IMR-90 (cell line): ENCODE measurements around the gene XAB2. TPM values are rescaled to one million over a fixed set of nuclear protein-coding genes. Genes with fewer than 3 reads are reported as not detected.

Experiments
- ATAC-seq: fragments of 200-7000 bp; cut with Tn5 transposase; 2 replicates; pipeline ENCODE4 v1.9.1; 2020; ENCODE audit warnings: low read depth, mild to moderate bottlenecking, moderate library complexity
- BruUV-seq: library from RNA; stranded (reverse); fragments of 400-500 nt; replicated peaks from 2 replicates; lab custom pipeline; 2021; lab: Mats Ljungman, UMichigan
- CTCF ChIA-PET: fragments of 300-600 bp; formaldehyde crosslinking; extraction: SDS; loops from one replicate; lab custom pipeline; 2021; ENCODE audit warnings: antibody characterized with exemption; lab: Yijun Ruan, JAX
- POLR2A ChIA-PET: fragments of 300-600 bp; sonication (Branson Sonifier 250); formaldehyde crosslinking; loops from one replicate; lab custom pipeline; 2022; ENCODE audit warnings: antibody characterized with exemption; ENCODE audit not compliant: unreplicated experiment; lab: Charles Lee
- DNase-seq: peaks from one replicate; pipeline ENCODE4 v3.0.0; 2013
- H2AFZ ChIP-seq: replicated peaks from 2 replicates; pipeline ENCODE3; 2013; ENCODE audit warnings: low read length, mild to moderate bottlenecking; ENCODE audit not compliant: poor library complexity
- H2AK5ac ChIP-seq: 2 replicates; pipeline ENCODE4 v1.6.1; 2013; ENCODE audit warnings: low read depth, low read length, inconsistent platforms
- H2AK9ac ChIP-seq: replicated peaks from 2 replicates; pipeline ENCODE3; 2013; ENCODE audit warnings: mild to moderate bottlenecking, low read depth, low read length, moderate library complexity; ENCODE audit not compliant: poor library complexity
- H2BK120ac ChIP-seq: 2 replicates; pipeline ENCODE4 v1.6.1; 2013; ENCODE audit warnings: low read depth, low read length, inconsistent platforms
- H2BK15ac ChIP-seq: 3 replicates; pipeline ENCODE4 v1.6.1; 2013; ENCODE audit warnings: low read depth, low read length, inconsistent platforms
- H2BK20ac ChIP-seq: 2 replicates; pipeline ENCODE4 v1.6.1; 2013; ENCODE audit warnings: low read depth, mild to moderate bottlenecking, inconsistent platforms, low read length, moderate library complexity
- H2BK5ac ChIP-seq: 2 replicates; pipeline ENCODE4 v1.6.1; 2013; ENCODE audit warnings: mild to moderate bottlenecking, low read depth, low read length, inconsistent platforms; ENCODE audit not compliant: poor library complexity, severe bottlenecking
- H3K14ac ChIP-seq: replicated peaks from 2 replicates; pipeline ENCODE4 v1.6.1; 2013; ENCODE audit warnings: low read depth, low read length, inconsistent platforms
- H3K18ac ChIP-seq: 2 replicates; pipeline ENCODE4 v1.6.1; 2013; ENCODE audit warnings: low read depth, low read length, control low read depth
- H3K23ac ChIP-seq: 2 replicates; pipeline ENCODE4 v1.6.1; 2013; ENCODE audit warnings: low read depth, low read length, inconsistent platforms
- H3K27ac ChIP-seq: 2 replicates; pipeline ENCODE4 v1.5.1; 2013; ENCODE audit warnings: mild to moderate bottlenecking, control low read depth, low read length; ENCODE audit not compliant: insufficient read depth
- H3K27me3 ChIP-seq: 2 replicates; pipeline ENCODE4 v1.6.1; 2013; ENCODE audit warnings: low read length; ENCODE audit not compliant: control insufficient read depth, insufficient read depth
- H3K36me3 ChIP-seq: 2 replicates; pipeline ENCODE4 v1.6.1; 2013; ENCODE audit warnings: low read length, mixed read lengths; ENCODE audit not compliant: control insufficient read depth, insufficient read depth
- H3K4ac ChIP-seq: 2 replicates; pipeline ENCODE4 v1.6.1; 2013; ENCODE audit warnings: low read depth, low read length, inconsistent platforms
- H3K4me1 ChIP-seq: 2 replicates; pipeline ENCODE4 v1.6.1; 2013; ENCODE audit warnings: low read length, mixed read lengths; ENCODE audit not compliant: control insufficient read depth, insufficient read depth
- H3K4me2 ChIP-seq: 2 replicates; pipeline ENCODE4 v1.6.1; 2013; ENCODE audit warnings: low read depth, mild to moderate bottlenecking, control low read depth, low read length, moderate library complexity
- H3K4me3 ChIP-seq: 2 replicates; pipeline ENCODE4 v1.5.1; 2013; ENCODE audit warnings: low read depth, mild to moderate bottlenecking, control low read depth, low read length, moderate library complexity; ENCODE audit not compliant: insufficient read depth
- H3K56ac ChIP-seq: 2 replicates; pipeline ENCODE4 v1.6.1; 2013; ENCODE audit warnings: low read length, inconsistent platforms; ENCODE audit not compliant: insufficient read depth; ENCODE audit errors: extremely low read depth
- H3K79me1 ChIP-seq, 2 experiments: 2 replicates each; pipeline ENCODE4 v1.6.1; 2013; ENCODE audit warnings: low read length in 2 of 2, inconsistent platforms in 1 of 2, low read depth in 1 of 2
- H3K9ac ChIP-seq: 2 replicates; pipeline ENCODE4 v1.6.1; 2013; ENCODE audit warnings: low read depth, low read length, control low read depth
- H3K9me1 ChIP-seq: 2 replicates; pipeline ENCODE4 v1.6.1; 2013; ENCODE audit warnings: low read length, inconsistent platforms; ENCODE audit not compliant: insufficient read depth
- H3K9me3 ChIP-seq: 2 replicates; pipeline ENCODE4 v1.6.1; 2013; ENCODE audit warnings: low read length; ENCODE audit not compliant: control insufficient read depth, insufficient read depth
- H4K20me1 ChIP-seq: 2 replicates; pipeline ENCODE4 v1.6.1; 2013; ENCODE audit warnings: low read length, inconsistent platforms; ENCODE audit not compliant: insufficient read depth
- H4K5ac ChIP-seq: 2 replicates; pipeline ENCODE4 v1.6.1; 2013; ENCODE audit warnings: mild to moderate bottlenecking, low read depth, low read length, control low read depth
- H4K8ac ChIP-seq, 2 experiments: 2 replicates each; pipeline ENCODE4 v1.6.1; 2013; ENCODE audit warnings: low read depth in 2 of 2, low read length in 2 of 2, control low read depth in 1 of 2, inconsistent platforms in 1 of 2
- H4K91ac ChIP-seq: 2 replicates; pipeline ENCODE4 v1.6.1; 2013; ENCODE audit warnings: low read depth, low read length, inconsistent platforms; ENCODE audit not compliant: insufficient read depth
- CHD1 ChIP-seq: IDR thresholded peaks from 2 replicates; pipeline ENCODE4 v1.6.1; 2012; ENCODE audit warnings: low read depth, low read length, improper control_type of control experiment
- CTCF ChIP-seq: conservative IDR thresholded peaks from 2 replicates; pipeline ENCODE4 v1.5.1; 2012; ENCODE audit warnings: mild to moderate bottlenecking, low read depth, low read length, improper control_type of control experiment
- ELK1 ChIP-seq: fragments of 150-350 bp; IDR thresholded peaks from 2 replicates; pipeline ENCODE4 v1.6.1; 2016; ENCODE audit warnings: low read depth, mild to moderate bottlenecking, low read length, moderate library complexity, borderline replicate concordance
- FOS ChIP-seq: fragments of 150-350 bp; IDR thresholded peaks from 2 replicates; pipeline ENCODE4 v1.6.1; 2016; ENCODE audit warnings: low read depth, low read length
- MAFK ChIP-seq: IDR thresholded peaks from 2 replicates; pipeline ENCODE4 v1.6.1; 2012; ENCODE audit warnings: low read depth, low read length, improper control_type of control experiment
- MAZ ChIP-seq: IDR thresholded peaks from 2 replicates; pipeline ENCODE4 v1.6.1; 2012; ENCODE audit warnings: low read depth, mild to moderate bottlenecking, low read length, improper control_type of control experiment, moderate library complexity, borderline replicate concordance
- MXI1 ChIP-seq: IDR thresholded peaks from 2 replicates; pipeline ENCODE4 v1.6.1; 2012; ENCODE audit warnings: low read depth, mild to moderate bottlenecking, low read length, moderate library complexity, borderline replicate concordance
- WGBS, 2 experiments: methylation state at CpG; one replicate each; pipeline versions ENCODE4 v1.1.5 to v1.1.7; 2013; ENCODE audit warnings: missing lambda C conversion rate in 2 of 2; ENCODE audit not compliant: insufficient read length in 1 of 2; ENCODE audit errors: extremely low coverage in 2 of 2; 5-methylcytosine and 5-hydroxymethylcytosine counted together
- dilution Hi-C: fragments of 300-500 bp; cut with HindIII; formaldehyde crosslinking; loops from one replicate; pipeline ENCODE4 v1.14.3; 2018; ENCODE audit warnings: low sequenced_read_pairs; ENCODE audit not compliant: unreplicated experiment
- in situ Hi-C: fragments of 300-500 bp; cut with MboI; formaldehyde crosslinking; loops from 3 replicates; pipeline ENCODE4 v1.14.3; 2019; ENCODE audit warnings: low sequenced_read_pairs, inconsistent platforms, mixed read lengths
- intact Hi-C: fragments of 100-400 bp; cut with micrococcal nuclease; formaldehyde crosslinking; loops from 2 replicates; pipeline ENCODE4 v1.10.0; 2022
- polyA plus RNA-seq, 3 experiments: library from polyadenylated mRNA; depleted of rRNA; stranded (reverse); fragments of >200 nt; gene quantifications; 2 replicates each; pipeline ENCODE4 v1.2.3, GENCODE V29; 2012; ENCODE audit warnings: low replicate concordance in 1 of 3
- total RNA-seq: library from RNA; depleted of rRNA; stranded (reverse); fragments of >200 nt; gene quantifications from 2 replicates; pipeline ENCODE4 v1.2.3, GENCODE V29; 2012

The XAB2 gene
- total and polyA plus RNA-seq, 2 of the 4 experiments (the other 2 are of a cell fraction), result 29.9 to 34.4 TPM

GRCh38 chr19:7636691-7637373, 7.5 kb upstream of the XAB2 start, which contains the start of gene STXBP2:
STXBP2 (plus strand) TSS chr19:7637110; CDS start chr19:7637150, 40 bp downstream.
- ATAC-seq (peak; percentile 25; the same call in 1 of the 2 replicates), DNase-seq (no peak)
- no peaks in the 10 kb centered on the region for H3K9me3 ChIP-seq
- H2AK9ac ChIP-seq, result peak within 1 kb of the TSS; percentile 81
- no peak within 1 kb of the TSS for H3K9ac ChIP-seq
- in situ Hi-C loops, result no loop called here
- intact Hi-C loops, result no loop called here
- H3K18ac ChIP-seq, result no peak within 1 kb of the TSS
- peak within 1 kb of the TSS; percentile 46 for H3K4me3 ChIP-seq
- H3K56ac ChIP-seq, result no peak within 1 kb of the TSS
- no peak within 1 kb of the TSS; the same call in 1 of the 2 replicates for H3K27ac ChIP-seq
- H4K8ac ChIP-seq, result peak within 1 kb of the TSS; percentile 50 to 62; a peak in 3 of 4 replicates
- H2BK15ac ChIP-seq, result no peak within 1 kb of the TSS
- peaks cover 5% of the 10 kb centered on the region; the same call in 1 of the 2 replicates for H4K20me1 ChIP-seq
- H2AFZ ChIP-seq, result peak within 1 kb of the TSS; percentile 82
- H3K14ac ChIP-seq, result no peak within 1 kb of the TSS
- H4K91ac ChIP-seq, result no peak within 1 kb of the TSS
- dilution Hi-C loops, result no loop called here
- 25% methylated on average over 20 of the region's 61 CpGs; no CpG with 5 or more reads in 1 of the 2 experiments for WGBS, 2 experiments
- no peaks in the 10 kb centered on the region for H3K79me1 ChIP-seq
- TF ChIP-seq FOS, result no peak
- TF ChIP-seq MAFK, result no peak
- TF ChIP-seq CHD1, result no peak
- TF ChIP-seq CTCF, result no peak
- no peak for TF ChIP-seq MAZ
- no peak for TF ChIP-seq MXI1
- no peak for TF ChIP-seq ELK1
- H2BK20ac ChIP-seq, result no peak within 1 kb of the TSS
- H3K23ac ChIP-seq, result no peak within 1 kb of the TSS
- H2AK5ac ChIP-seq, result no peak within 1 kb of the TSS
- peaks cover 4% of the 10 kb centered on the region; the same call in 1 of the 2 replicates for H3K36me3 ChIP-seq
- H3K9me1 ChIP-seq, result peaks cover 12% of the 10 kb centered on the region
- peak within 1 kb of the TSS; percentile 68 for H4K5ac ChIP-seq
- no TSS peak for BruUV-seq
- peak within 1 kb of the TSS; percentile 53; the same call in 1 of the 2 replicates for H3K4me2 ChIP-seq
- peaks cover 14% of the 10 kb centered on the region; the same call in 1 of the 2 replicates for H3K27me3 ChIP-seq
- POLR2A ChIA-PET, result no interaction called here
- no peak within 1 kb of the TSS for H2BK5ac ChIP-seq
- no peak within 1 kb of the TSS for H3K4ac ChIP-seq
- CTCF ChIA-PET, result interaction anchor here (1.1 to 1.2 kb wide), 2 partner anchors 68 to 163 kb away, joined by 3 to 4 read pairs; no protein-coding TSS in a partner anchor
- H3K4me1 ChIP-seq, result no peaks in the 10 kb centered on the region
- no peak within 1 kb of the TSS for H2BK120ac ChIP-seq
